DND-41 (cell line): ENCODE data around the gene CCL11.

ENCODE experiments used
- CTCF ChIP-seq: IDR thresholded peaks from 2 replicates; pipeline ENCODE4 v1.5.1; 2012; ENCODE audit warnings: borderline replicate concordance, low read length, moderate library complexity, mild to moderate bottlenecking; ENCODE audit not compliant: poor library complexity, severe bottlenecking; ENCODE audit errors: extremely low read depth
- EZH2 ChIP-seq: IDR thresholded peaks from 3 replicates; pipeline ENCODE4 v1.6.1; 2012; ENCODE audit warnings: borderline replicate concordance, low read depth, mild to moderate bottlenecking, moderate library complexity, low read length, inconsistent platforms; ENCODE audit not compliant: severe bottlenecking

DNA sequence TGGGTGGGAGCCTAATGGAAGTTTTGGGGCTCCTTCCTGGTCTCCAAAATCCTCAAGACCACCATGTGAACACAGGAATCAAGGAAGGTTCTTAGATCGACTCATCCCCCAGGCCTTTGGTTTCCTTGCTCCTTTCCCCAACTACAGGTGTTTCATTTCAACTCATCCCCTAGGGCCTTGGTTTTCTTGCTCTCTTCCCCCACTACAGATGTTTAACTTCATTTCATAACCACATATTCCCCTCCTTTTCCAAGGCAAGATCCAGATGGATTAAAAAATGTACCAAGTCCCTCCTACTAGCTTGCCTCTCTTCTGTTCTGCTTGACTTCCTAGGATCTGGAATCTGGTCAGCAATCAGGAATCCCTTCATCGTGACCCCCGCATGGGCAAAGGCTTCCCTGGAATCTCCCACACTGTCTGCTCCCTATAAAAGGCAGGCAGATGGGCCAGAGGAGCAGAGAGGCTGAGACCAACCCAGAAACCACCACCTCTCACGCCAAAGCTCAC lies at the start of gene CCL11:
- TF ChIP-seq CTCF (no peak), EZH2 (no peak)
